ENCODE data around the gene NRXN2.

GRCh38 chr11:64594159-64594939 lies 128.6 kb downstream of the NRXN2 start:
- TF ChIP-seq, protein P1, sequence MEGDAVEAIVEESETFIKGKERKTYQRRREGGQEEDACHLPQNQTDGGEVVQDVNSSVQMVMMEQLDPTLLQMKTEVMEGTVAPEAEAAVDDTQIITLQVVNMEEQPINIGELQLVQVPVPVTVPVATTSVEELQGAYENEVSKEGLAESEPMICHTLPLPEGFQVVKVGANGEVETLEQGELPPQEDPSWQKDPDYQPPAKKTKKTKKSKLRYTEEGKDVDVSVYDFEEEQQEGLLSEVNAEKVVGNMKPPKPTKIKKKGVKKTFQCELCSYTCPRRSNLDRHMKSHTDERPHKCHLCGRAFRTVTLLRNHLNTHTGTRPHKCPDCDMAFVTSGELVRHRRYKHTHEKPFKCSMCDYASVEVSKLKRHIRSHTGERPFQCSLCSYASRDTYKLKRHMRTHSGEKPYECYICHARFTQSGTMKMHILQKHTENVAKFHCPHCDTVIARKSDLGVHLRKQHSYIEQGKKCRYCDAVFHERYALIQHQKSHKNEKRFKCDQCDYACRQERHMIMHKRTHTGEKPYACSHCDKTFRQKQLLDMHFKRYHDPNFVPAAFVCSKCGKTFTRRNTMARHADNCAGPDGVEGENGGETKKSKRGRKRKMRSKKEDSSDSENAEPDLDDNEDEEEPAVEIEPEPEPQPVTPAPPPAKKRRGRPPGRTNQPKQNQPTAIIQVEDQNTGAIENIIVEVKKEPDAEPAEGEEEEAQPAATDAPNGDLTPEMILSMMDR (IDR thresholded peaks at IDR 0.05; ENCODE audit: insufficient read depth, low read depth, low read length): no peak
- TF ChIP-seq EZH2 (IDR thresholded peaks at IDR 0.05; ENCODE audit: insufficient read depth, low read length): no peak

All from astrocyte (in vitro differentiated cells and primary cell).